GM13977 (cell line): Measurements from ENCODE around the gene SNX4.
"Not testable (repeated sequence)": the region's sequence is repeated elsewhere in the genome, so short reads cannot be mapped to it uniquely, and the experiment has no call there.

Source experiments
- DNase-seq: peaks from one replicate; pipeline ENCODE4 v3.0.0; 2012; ENCODE audit warnings: low spot score
- in situ Hi-C: fragments of 300-500 bp; cut with MboI; formaldehyde crosslinking; loops from one replicate; pipeline ENCODE4 v1.12.0; 2022; ENCODE audit warnings: low sequenced_read_pairs, low pct_unique_long_range_greater_than_20kb, mixed read lengths, inconsistent platforms; ENCODE audit not compliant: unreplicated experiment
- TF ChIP-seq, protein P1 (sequence below): IDR thresholded peaks from 2 replicates; pipeline ENCODE4 v1.5.1; 2012; ENCODE audit warnings: mild to moderate bottlenecking, control low read depth; ENCODE audit not compliant: insufficient read depth; ENCODE audit errors: extremely low read depth, missing control alignments

Gene SNX4

DNA sequence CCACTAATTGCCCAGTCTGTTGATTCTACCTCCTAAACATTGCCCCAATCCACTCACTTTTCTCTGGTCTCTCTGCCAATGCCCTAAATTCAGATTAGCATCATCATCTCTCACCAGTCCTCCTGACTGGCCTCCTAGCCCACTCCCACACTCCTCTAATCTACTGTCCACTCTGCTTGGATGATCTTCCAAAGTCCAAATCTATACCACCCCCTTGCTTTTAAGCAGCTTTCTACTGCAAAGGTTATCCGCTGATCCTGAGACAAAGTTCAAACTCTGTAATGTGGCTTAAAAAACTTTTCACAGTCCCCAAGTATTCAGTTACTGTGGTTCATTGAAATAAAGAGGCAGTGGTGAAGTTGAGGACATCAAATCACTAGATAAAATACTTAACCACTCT lies 37.6 kb downstream of the SNX4 start:
- no peak for DNase-seq
- TF ChIP-seq, protein P1, sequence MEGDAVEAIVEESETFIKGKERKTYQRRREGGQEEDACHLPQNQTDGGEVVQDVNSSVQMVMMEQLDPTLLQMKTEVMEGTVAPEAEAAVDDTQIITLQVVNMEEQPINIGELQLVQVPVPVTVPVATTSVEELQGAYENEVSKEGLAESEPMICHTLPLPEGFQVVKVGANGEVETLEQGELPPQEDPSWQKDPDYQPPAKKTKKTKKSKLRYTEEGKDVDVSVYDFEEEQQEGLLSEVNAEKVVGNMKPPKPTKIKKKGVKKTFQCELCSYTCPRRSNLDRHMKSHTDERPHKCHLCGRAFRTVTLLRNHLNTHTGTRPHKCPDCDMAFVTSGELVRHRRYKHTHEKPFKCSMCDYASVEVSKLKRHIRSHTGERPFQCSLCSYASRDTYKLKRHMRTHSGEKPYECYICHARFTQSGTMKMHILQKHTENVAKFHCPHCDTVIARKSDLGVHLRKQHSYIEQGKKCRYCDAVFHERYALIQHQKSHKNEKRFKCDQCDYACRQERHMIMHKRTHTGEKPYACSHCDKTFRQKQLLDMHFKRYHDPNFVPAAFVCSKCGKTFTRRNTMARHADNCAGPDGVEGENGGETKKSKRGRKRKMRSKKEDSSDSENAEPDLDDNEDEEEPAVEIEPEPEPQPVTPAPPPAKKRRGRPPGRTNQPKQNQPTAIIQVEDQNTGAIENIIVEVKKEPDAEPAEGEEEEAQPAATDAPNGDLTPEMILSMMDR, result no peak
- in situ Hi-C loops, result no loop called here

DNA sequence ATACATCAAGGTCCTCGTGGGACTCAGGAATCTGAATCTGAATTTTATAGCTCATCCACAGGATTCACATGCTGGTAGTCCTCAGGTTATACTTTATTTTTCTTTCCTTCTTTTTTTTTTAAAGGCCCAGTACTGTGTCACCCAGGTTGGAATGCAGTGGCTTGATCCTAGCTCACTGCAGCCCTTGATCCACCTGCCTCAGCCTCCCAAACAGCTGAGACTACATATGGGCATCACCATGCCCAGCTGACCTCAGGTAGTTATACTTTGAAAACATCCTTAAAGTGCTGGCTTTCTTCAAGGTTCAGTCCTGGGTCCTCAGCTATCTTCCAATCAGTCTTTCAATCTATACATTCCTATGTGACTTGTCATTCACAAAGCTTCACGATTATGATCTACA lies 38.2 kb downstream of the SNX4 start:
- in situ Hi-C loops, result no loop called here
- DNase-seq, result no peak
- TF ChIP-seq, protein P1, result no peak

- in situ Hi-C loops, result not testable (repeated sequence)
These were observed 38.6 kb downstream of the SNX4 start for GRCh38 chr3:125481375-125481759.

DNA sequence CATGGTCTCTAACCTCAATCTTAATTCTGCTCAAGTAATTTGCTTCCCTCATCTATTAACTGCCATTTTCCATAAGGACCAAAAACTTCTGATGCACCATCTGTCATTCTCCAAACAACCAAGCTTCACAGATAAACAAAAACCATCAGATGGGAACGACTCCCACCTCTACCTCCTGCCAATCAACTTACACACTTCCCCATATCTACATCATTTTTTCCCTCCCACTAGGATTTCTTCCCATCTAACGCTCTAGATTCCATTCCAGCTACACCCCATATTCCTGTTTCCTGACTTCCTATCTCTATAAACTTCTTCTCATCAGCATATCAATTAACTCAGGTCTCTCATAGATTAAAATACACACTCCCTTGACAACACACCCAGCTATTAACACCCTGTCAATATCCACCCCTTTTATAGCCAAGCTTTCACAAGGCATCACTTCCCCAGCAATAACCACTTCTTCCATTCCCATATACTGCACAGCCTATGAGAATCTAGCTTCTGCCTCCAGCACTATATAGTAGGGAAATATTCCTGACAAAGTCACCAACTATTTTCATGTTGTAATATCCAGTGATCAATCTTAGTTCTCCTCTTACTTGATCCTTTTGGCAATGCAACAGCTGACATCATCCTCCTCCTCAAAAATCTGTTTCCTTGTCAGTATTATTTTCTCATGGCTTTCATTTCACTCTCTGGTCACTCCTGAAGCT lies 39.2 kb downstream of the SNX4 start:
- no peak for DNase-seq
- in situ Hi-C loops, result no loop called here
- TF ChIP-seq, protein P1, result no peak

More at GRCh38 chr3:125481375-125481759, 38.6 kb downstream of the SNX4 start:
- DNase-seq, result not testable (repeated sequence)

DNA sequence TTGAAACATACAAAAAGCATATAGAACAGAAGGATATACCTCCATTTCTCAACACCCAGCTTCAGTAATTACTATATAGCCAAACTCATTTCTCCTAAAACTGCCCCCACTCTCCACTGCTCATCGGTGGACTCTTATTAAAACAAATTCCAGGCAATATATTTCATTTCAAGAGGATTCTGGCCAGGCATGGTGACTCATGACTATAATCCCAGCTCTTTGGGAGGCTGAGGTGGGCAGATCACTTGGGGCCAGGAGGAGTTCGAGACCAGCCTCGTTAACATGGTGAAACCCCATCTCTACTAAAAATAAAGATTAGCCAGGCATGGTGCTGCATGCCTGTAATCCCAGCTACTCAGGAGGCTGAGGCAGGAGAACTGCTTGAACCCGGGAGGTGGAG lies 40.9 kb downstream of the SNX4 start:
- in situ Hi-C loops, result no loop called here
- TF ChIP-seq, protein P1, result no peak
- no peak for DNase-seq

- no peak for DNase-seq
- in situ Hi-C loops, result no loop called here
- TF ChIP-seq, protein P1, result no peak
These were observed 41.7 kb downstream of the SNX4 start for GRCh38 chr3:125478326-125478725.

DNA sequence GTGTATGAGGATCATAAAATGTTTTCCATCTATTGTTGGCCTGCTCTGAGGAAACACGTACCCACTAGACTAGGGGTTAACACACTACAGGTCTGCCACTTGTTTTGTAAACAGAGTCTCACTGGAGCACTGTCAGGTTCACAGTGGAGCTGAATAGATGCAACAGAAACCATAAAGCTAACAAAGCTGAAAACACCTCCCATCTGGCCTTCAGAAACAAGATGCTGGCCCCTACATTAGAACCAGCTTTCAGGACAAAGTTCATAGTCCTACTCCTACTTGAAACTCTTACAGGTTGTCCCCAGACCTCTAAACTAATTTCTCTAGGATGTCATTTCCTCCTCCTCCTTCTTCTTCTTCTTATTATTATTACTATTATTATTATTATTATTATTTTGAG lies 42.3 kb downstream of the SNX4 start:
- DNase-seq, result no peak
- TF ChIP-seq, protein P1, result no peak
- in situ Hi-C loops, result no loop called here
